T-helper 17 cell (primary cell): ENCODE data around the gene CDH4. TPM values are rescaled to one million over a fixed set of nuclear protein-coding genes. Genes with fewer than 3 reads are reported as not detected.

Experiments
- ATAC-seq: fragments of 150-1000 bp; cut with Tn5 transposase; 2 replicates; pipeline ENCODE4 v1.10.0; 2021; ENCODE audit warnings: mild to moderate bottlenecking, moderate library complexity
- DNase-seq, 3 donors: peaks; one replicate each; pipeline versions ENCODE4 v3.0.0 to v3.0.0-alpha.2; 2020 to 2021
- H3K9me3 ChIP-seq: one replicate; pipeline ENCODE4 v1.7.0; 2013; ENCODE audit warnings: low read length, mild to moderate bottlenecking; ENCODE audit not compliant: control insufficient read depth, poor library complexity, severe bottlenecking
- H3K27ac Mint-ChIP-seq: one replicate; pipeline ENCODE4 v1.8.0; 2022; ENCODE audit warnings: mild to moderate bottlenecking, moderate library complexity, mixed read lengths
- H3K27me3 Mint-ChIP-seq: one replicate; pipeline ENCODE4 v1.8.0; 2022; ENCODE audit warnings: mixed read lengths
- H3K36me3 Mint-ChIP-seq: one replicate; pipeline ENCODE4 v1.8.0; 2022; ENCODE audit warnings: low read depth, mixed read lengths
- H3K4me1 Mint-ChIP-seq: one replicate; pipeline ENCODE4 v1.8.0; 2022; ENCODE audit warnings: mild to moderate bottlenecking, mixed read lengths
- H3K4me3 Mint-ChIP-seq: one replicate; pipeline ENCODE4 v1.8.0; 2022; ENCODE audit warnings: mild to moderate bottlenecking, moderate library complexity, mixed read lengths
- total RNA-seq, 4 donors: library from RNA in 2 of 4; stranded (reverse) in 2 of 4; gene quantifications; one replicate each; pipeline ENCODE4 v1.2.3 and lab custom pipeline; 2022 to 2026

The CDH4 gene
- total RNA-seq, 2 donors from 2014 or later = 0.55 to 0.67 TPM

DNA sequence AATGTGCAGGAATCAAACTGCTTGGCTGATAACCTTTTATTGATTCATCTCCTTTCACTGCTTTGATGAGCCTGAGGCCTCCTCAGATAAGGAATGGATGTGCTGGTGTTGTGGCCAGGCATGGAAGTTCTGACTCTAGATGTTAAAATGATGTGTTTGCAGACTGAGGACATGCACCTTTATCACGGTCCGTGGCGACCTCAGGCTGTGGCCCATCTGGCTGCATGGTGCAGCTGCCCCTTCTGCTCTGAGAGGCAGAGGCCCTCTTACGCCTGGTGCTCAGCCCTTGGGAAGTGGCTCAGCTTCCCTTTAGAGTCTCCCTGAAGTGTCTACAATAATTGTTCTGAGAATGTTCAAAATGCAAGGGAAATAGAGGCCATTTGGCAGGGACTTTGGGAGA, 26.2 kb downstream of the CDH4 start:
- Mint-ChIP-seq H3K36me3 (no peaks in the 10 kb centered on the region), H3K4me3 (no peak overlapping the region), H3K27me3 (peaks cover 7% of the 10 kb centered on the region), H3K4me1 (no peaks in the 10 kb centered on the region), H3K27ac (no peak overlapping the region)
- DNase-seq (no peak), ATAC-seq (no peak)
- H3K9me3 ChIP-seq = no peaks in the 10 kb centered on the region

DNA sequence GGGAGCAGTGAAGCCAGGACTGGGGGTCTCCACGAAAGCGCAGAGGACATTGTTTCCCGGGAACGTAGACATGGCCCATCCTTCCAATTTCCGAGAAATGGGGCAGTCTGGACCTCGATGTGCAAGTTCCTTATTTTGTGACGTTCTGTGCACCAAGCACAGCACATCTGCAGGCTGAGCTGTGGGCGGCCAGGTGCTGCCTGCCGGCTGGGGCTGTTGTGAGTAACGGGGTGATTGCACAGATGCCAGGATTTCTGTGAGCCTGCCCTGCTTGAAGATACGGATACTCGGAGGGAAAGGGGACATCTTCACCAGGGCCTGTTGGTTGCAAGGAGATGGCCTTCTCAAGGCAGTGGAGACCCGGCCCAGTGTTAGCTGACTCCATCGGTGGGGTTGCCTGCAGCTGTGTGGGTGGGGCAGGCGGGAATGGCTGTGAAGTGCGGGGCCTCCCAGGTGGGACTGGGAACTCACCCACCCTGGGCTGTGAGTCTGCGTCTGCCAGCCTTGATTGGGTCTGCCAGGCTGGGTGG, 27.6 kb downstream of the CDH4 start:
- H3K36me3 Mint-ChIP-seq = no peaks in the 10 kb centered on the region
- no peaks in the 10 kb centered on the region for H3K4me1 Mint-ChIP-seq
- H3K9me3 ChIP-seq = no peaks in the 10 kb centered on the region
- ATAC-seq (no peak), DNase-seq (no peak)
- no peak overlapping the region for H3K27ac Mint-ChIP-seq
- no peak overlapping the region for H3K4me3 Mint-ChIP-seq
- H3K27me3 Mint-ChIP-seq = peaks cover 7% of the 10 kb centered on the region

- H3K27ac Mint-ChIP-seq = no peak overlapping the region
- H3K27me3 Mint-ChIP-seq = peaks cover 7% of the 10 kb centered on the region
- no peak overlapping the region for H3K4me3 Mint-ChIP-seq
- H3K9me3 ChIP-seq = no peaks in the 10 kb centered on the region
- DNase-seq (no peak), ATAC-seq (no peak)
- no peaks in the 10 kb centered on the region for H3K36me3 Mint-ChIP-seq
- no peaks in the 10 kb centered on the region for H3K4me1 Mint-ChIP-seq
Measured at GRCh38 chr20:61280217-61280980, 28.3 kb downstream of the CDH4 start.

DNA sequence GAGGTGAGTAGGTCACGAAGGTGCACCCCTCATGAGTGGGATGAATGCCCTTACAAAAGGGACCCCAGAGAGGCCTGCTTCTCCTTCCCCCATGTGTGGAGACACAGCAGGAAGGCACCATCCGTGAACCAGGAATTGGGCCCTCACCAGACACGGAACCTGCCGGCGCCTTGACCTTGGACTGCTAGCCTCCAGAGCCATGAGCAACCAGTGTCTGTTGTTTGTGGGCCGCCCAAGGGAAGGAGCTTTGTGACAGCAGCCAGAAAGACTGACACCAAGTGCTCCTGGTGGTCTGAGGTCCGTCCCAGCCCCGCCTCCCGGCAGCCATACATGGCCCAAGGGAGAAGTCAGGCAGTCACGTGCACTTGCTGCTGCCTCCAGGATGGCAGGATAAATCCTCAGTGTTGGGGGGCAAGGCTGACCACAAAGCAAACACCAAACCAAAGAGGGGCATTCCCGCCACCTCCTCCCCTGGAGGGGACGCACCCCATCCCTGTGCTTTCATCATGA, 29.3 kb downstream of the CDH4 start:
- no peaks in the 10 kb centered on the region for H3K36me3 Mint-ChIP-seq
- H3K9me3 ChIP-seq = no peaks in the 10 kb centered on the region
- H3K4me3 Mint-ChIP-seq = no peak overlapping the region
- DNase-seq = no peak
- peaks cover 7% of the 10 kb centered on the region for H3K27me3 Mint-ChIP-seq
- H3K27ac Mint-ChIP-seq = no peak overlapping the region
- ATAC-seq = no peak
- no peaks in the 10 kb centered on the region for H3K4me1 Mint-ChIP-seq

GRCh38 chr20:61284752-61285151, 32.7 kb downstream of the CDH4 start:
- H3K9me3 ChIP-seq = no peaks in the 10 kb centered on the region
- DNase-seq = no peak
- no peak overlapping the region for H3K4me3 Mint-ChIP-seq
- no peaks in the 10 kb centered on the region for H3K36me3 Mint-ChIP-seq
- no peaks in the 10 kb centered on the region for H3K27me3 Mint-ChIP-seq
- no peak overlapping the region for H3K27ac Mint-ChIP-seq
- H3K4me1 Mint-ChIP-seq = no peaks in the 10 kb centered on the region
- no peak for ATAC-seq

DNA sequence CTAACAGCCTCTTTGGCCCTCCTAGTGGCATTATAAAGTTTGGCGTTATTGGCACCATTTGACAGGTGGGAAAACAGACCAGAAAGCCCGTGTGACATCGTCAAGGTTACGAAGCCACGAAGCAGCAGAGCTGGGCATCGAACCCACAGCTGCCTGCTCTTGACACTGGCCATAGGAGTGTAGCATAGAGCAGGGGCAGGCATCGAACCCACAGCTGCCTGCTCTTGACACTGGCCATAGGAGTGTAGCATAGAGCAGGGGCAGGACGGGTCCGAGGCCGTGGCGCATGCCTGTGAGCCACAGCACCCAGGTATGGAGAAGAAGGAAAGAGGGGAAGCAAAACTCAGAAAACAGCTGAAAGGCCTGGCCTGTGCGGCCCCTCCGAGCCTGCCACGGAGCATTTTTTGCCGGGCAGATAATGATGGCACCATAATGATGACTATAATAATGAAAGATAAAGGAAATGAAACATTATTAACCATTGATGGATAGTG, 33.1 kb downstream of the CDH4 start:
- no peak overlapping the region for H3K27ac Mint-ChIP-seq
- no peak overlapping the region for H3K4me3 Mint-ChIP-seq
- no peaks in the 10 kb centered on the region for H3K27me3 Mint-ChIP-seq
- H3K9me3 ChIP-seq = no peaks in the 10 kb centered on the region
- H3K4me1 Mint-ChIP-seq = no peaks in the 10 kb centered on the region
- ATAC-seq = no peak
- no peaks in the 10 kb centered on the region for H3K36me3 Mint-ChIP-seq
- no peak for DNase-seq

DNA sequence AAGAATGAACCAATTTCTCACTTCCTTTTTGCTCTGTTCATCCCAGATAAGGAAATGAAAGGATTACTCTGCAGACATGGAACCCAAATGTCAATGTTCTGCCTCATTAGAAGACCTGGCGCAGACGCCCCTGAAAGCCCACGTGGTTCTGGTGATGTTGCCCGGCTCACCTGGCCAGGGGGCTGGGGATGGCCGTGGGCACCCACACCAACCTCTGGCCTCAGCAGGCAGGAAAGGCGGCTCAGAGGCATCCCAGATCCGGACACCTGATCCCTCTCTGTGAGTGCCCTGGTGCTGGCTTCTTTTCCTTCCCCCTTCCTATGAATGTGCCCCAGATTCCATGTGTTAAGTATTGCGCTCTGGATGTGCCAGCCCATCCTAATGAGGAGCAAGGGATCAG, 33.6 kb downstream of the CDH4 start:
- Mint-ChIP-seq H3K4me1 (no peaks in the 10 kb centered on the region), H3K27me3 (no peaks in the 10 kb centered on the region), H3K4me3 (no peak overlapping the region), H3K27ac (no peak overlapping the region), H3K36me3 (no peaks in the 10 kb centered on the region)
- no peaks in the 10 kb centered on the region for H3K9me3 ChIP-seq
- DNase-seq (no peak), ATAC-seq (no peak)

- Mint-ChIP-seq H3K27ac (no peak overlapping the region), H3K36me3 (no peaks in the 10 kb centered on the region), H3K27me3 (peaks cover under 1% of the 10 kb centered on the region), H3K4me1 (no peaks in the 10 kb centered on the region), H3K4me3 (no peak overlapping the region)
- DNase-seq (no peak), ATAC-seq (no peak)
- no peaks in the 10 kb centered on the region for H3K9me3 ChIP-seq
Measured at GRCh38 chr20:61287583-61288275, 35.7 kb downstream of the CDH4 start.

GRCh38 chr20:61288331-61288784, 36.3 kb downstream of the CDH4 start:
- no peaks in the 10 kb centered on the region for H3K9me3 ChIP-seq
- H3K4me3 Mint-ChIP-seq = no peak overlapping the region
- H3K4me1 Mint-ChIP-seq = no peaks in the 10 kb centered on the region
- no peak for ATAC-seq
- H3K27ac Mint-ChIP-seq = no peak overlapping the region
- peaks cover 5% of the 10 kb centered on the region for H3K27me3 Mint-ChIP-seq
- H3K36me3 Mint-ChIP-seq = no peaks in the 10 kb centered on the region
- DNase-seq = no peak

DNA sequence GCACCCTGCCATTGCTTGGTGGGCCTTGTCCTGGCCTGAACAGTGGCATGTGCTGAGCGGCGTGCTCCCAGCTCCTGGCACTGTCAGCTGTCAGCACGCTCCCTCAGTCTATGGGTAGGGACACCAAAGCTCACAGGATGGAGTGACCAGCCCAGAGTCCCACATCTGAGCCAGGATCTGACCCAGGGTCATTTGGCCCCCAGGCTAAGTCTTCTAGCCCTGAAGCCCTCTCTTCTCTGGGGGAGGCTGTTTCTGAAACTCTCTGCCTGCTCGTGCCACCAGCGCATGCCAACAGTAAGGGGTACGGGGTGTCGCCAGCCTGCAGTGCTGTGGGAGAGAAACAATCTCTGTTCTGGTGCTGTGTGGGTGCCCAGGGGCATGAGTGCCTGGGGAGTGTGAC, 37.1 kb downstream of the CDH4 start:
- no peaks in the 10 kb centered on the region for H3K4me1 Mint-ChIP-seq
- peaks cover 5% of the 10 kb centered on the region for H3K27me3 Mint-ChIP-seq
- no peak overlapping the region for H3K27ac Mint-ChIP-seq
- H3K4me3 Mint-ChIP-seq = no peak overlapping the region
- H3K9me3 ChIP-seq = no peaks in the 10 kb centered on the region
- no peak for DNase-seq
- ATAC-seq = no peak
- H3K36me3 Mint-ChIP-seq = no peaks in the 10 kb centered on the region

DNA sequence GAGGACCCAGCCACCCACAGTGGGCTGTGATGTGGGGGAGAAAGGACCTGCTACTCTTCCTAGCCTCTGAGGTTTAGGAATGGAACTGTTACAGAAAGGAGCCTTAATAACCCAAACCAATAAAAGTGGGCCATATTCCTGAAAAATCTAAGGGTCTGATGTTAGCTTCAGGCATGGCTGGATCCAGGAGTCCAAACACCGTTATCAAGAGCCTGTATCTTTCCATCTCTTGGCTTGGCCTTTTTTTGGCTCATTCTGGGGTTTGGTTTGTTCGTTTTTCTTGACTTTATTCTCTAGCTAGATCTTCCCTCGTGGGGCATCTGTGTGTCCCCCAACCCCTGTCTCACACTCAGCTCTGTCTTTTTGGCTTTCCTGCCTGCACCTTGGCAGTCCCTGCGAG, 38.7 kb downstream of the CDH4 start:
- Mint-ChIP-seq H3K27ac (no peak overlapping the region), H3K27me3 (peaks cover 5% of the 10 kb centered on the region), H3K4me3 (no peak overlapping the region), H3K36me3 (no peaks in the 10 kb centered on the region), H3K4me1 (no peaks in the 10 kb centered on the region)
- no peak for DNase-seq
- no peak for ATAC-seq
- H3K9me3 ChIP-seq = no peaks in the 10 kb centered on the region

DNA sequence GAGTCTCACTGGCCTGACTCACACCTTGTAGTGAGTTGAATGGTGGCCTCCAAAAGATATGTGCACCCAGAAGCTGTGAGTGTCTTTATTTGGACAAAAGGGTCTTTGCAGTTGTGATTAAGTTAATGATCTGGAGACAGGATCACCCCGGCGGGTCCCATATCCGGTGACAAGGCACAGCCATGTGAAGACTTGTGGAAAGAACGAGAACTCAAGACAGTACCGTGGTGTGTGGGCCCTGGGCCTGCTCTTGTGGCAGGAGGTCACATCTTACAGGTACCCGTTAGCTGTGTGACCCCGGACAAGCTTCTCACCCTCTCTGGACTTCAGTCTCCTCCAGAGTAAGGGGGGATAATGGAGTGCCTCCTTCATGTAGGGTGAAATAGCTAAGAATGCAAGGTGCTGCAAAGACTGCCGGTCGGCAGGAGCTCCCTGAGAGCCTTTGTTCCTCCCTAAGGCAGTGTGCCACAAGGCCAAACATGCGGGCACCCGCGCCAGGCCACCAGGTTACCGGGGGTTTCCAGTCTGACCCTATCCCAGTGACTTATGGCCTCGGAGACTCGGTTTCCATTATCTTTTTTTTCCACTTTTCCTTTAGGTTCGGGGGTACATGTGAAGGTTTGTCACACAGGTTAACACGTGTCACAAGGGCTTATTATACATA, 39.2 kb downstream of the CDH4 start:
- H3K9me3 ChIP-seq = no peaks in the 10 kb centered on the region
- H3K4me3 Mint-ChIP-seq = no peak overlapping the region
- no peak overlapping the region for H3K27ac Mint-ChIP-seq
- peaks cover 5% of the 10 kb centered on the region for H3K27me3 Mint-ChIP-seq
- no peaks in the 10 kb centered on the region for H3K36me3 Mint-ChIP-seq
- ATAC-seq (no peak), DNase-seq (no peak)
- H3K4me1 Mint-ChIP-seq = no peaks in the 10 kb centered on the region

DNA sequence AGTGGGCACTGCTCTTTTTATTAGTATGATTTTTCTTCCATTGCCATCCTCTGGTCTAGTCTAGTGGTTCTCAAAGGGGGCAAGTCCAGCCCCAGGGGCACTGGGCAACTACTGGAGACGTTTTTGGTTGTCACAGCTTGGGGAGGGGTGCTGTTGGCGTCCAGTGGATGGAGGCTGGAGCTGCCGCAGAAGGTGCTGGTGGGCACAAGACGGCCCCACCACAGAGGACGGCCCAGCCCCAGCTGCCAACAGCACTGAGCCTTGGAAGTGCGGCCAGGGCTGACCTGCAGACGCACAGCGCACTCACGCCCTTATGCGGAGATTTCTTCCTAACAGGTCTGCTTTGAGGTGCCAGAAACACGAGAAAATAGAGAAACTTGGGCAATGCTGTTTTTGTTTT, 40.3 kb downstream of the CDH4 start:
- H3K4me3 Mint-ChIP-seq = no peak overlapping the region
- H3K36me3 Mint-ChIP-seq = no peaks in the 10 kb centered on the region
- H3K4me1 Mint-ChIP-seq = no peaks in the 10 kb centered on the region
- DNase-seq (no peak), ATAC-seq (no peak)
- H3K27me3 Mint-ChIP-seq = peaks cover 5% of the 10 kb centered on the region
- no peaks in the 10 kb centered on the region for H3K9me3 ChIP-seq
- no peak overlapping the region for H3K27ac Mint-ChIP-seq
